SK-N-MC (cell line): Measurements from ENCODE around the gene SLC1A5.
"Not testable (repeated sequence)": the region's sequence is repeated elsewhere in the genome, so short reads cannot be mapped to it uniquely, and the experiment has no call there.

Source experiments
- FOXP2 ChIP-seq: optimal IDR thresholded peaks from 2 replicates; pipeline ENCODE3; 2011; ENCODE audit warnings: mild to moderate bottlenecking, moderate library complexity; ENCODE audit not compliant: insufficient read depth; ENCODE audit errors: extremely low read length, control extremely low read depth
- POLR2AphosphoS5 ChIP-seq: IDR thresholded peaks from 2 replicates; pipeline ENCODE4 v1.6.1; 2012; ENCODE audit warnings: mild to moderate bottlenecking, low read depth, low read length, borderline replicate concordance

DNA sequence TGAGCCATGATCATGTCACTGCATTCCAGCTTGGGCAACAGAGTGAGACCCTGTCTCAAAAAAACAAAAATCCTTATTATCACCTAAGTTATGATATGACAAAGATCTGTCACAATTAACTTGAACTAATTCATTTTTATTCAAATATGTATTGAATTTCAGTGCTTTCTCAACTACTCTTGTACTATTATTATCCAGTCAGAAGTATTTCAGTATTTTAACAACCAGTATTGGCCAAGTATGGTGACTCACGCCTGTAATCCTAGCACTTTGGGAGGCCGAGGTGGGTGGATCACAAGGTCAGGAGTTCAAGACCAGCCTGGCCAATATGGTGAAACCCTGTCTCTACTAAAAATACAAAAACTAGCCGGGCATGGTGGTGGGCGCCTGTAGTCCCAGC, 27.5 kb downstream of the SLC1A5 start:
- TF ChIP-seq FOXP2, POLR2AphosphoS5: not testable (repeated sequence)
